HepG2 (cell line): ENCODE results near the gene MAPK1. TPM values are rescaled to one million over a fixed set of nuclear protein-coding genes. Genes with fewer than 3 reads are reported as not detected.
A peak's percentile ranks its signal among the peaks of the same experiment; 100 is the strongest.

Source experiments
- AKAP8 ChIP-seq: sonication (generic); formaldehyde crosslinking; IDR thresholded peaks from 2 replicates; pipeline ENCODE4 v1.5.1; 2020; ENCODE audit warnings: mild to moderate bottlenecking, missing genetic modification reagents
- CHD4 ChIP-seq: fragments of 200-600 bp; sonication (generic); IDR thresholded peaks from 2 replicates; pipeline ENCODE4 v1.7.0; 2017; ENCODE audit warnings: mild to moderate bottlenecking, low read length, borderline replicate concordance
- GATAD2A ChIP-seq: IDR thresholded peaks from 2 replicates; pipeline ENCODE4 v1.6.1; 2016
- GTF3A ChIP-seq: sonication (generic); formaldehyde crosslinking; conservative IDR thresholded peaks from 2 replicates; pipeline ENCODE4 v1.4.0; 2020; ENCODE audit warnings: mild to moderate bottlenecking, missing genetic modification reagents
- HNF4A ChIP-seq: sonication (generic); formaldehyde crosslinking; IDR thresholded peaks from 2 replicates; pipeline ENCODE4 v1.4.0; 2020; ENCODE audit warnings: missing genetic modification reagents
- HNF4G ChIP-seq, 2 experiments: sonication (generic) in 1 of 2; formaldehyde crosslinking in 1 of 2; IDR thresholded peaks; 2 replicates each; pipeline versions ENCODE4 v1.4.0 to v1.6.1; 2011 to 2020; ENCODE audit warnings: borderline replicate concordance in 2 of 2, low read depth in 2 of 2, mild to moderate bottlenecking in 2 of 2, low read length in 1 of 2, missing genetic modification reagents in 1 of 2, moderate library complexity in 1 of 2
- KMT2A ChIP-seq: sonication (generic); formaldehyde crosslinking; IDR thresholded peaks from 2 replicates; pipeline ENCODE4 v1.4.0; 2020; ENCODE audit warnings: missing genetic modification reagents
- NR2F2 ChIP-seq: IDR thresholded peaks from 2 replicates; pipeline ENCODE4 v1.6.1; 2012; ENCODE audit warnings: low read depth, inconsistent platforms, borderline replicate concordance
- SMYD3 ChIP-seq: sonication (generic); formaldehyde crosslinking; IDR thresholded peaks from 2 replicates; pipeline ENCODE4 v1.8.1; 2023; ENCODE audit warnings: mild to moderate bottlenecking, missing genetic modification reagents
- SOX6 ChIP-seq, 2 experiments: fragments of 450-650 bp in 1 of 2; sonication (generic) in 1 of 2; formaldehyde crosslinking in 1 of 2; IDR thresholded peaks; 2 replicates each; pipeline versions ENCODE4 v1.4.0 to v1.6.1; 2017 to 2020; ENCODE audit warnings: antibody characterized with exemption in 1 of 2, mild to moderate bottlenecking in 1 of 2, missing genetic modification reagents in 1 of 2
- SP1 ChIP-seq, 2 experiments: fragments of 450-650 bp in 1 of 2; sonication (generic) in 1 of 2; formaldehyde crosslinking in 1 of 2; IDR thresholded peaks; 2 replicates each; pipeline versions ENCODE4 v1.4.0 to v1.6.1; 2016 to 2020; ENCODE audit warnings: missing genetic modification reagents in 1 of 2
- ZBTB7B ChIP-seq: sonication (generic); formaldehyde crosslinking; IDR thresholded peaks from 2 replicates; pipeline ENCODE4 v1.4.0; 2020; ENCODE audit warnings: missing genetic modification reagents
- ZNF772 ChIP-seq: sonication (generic); formaldehyde crosslinking; IDR thresholded peaks from 2 replicates; pipeline ENCODE4 v1.5.0; 2020; ENCODE audit warnings: mild to moderate bottlenecking, missing genetic modification reagents
- ZNF773 ChIP-seq: sonication (generic); formaldehyde crosslinking; IDR thresholded peaks from 2 replicates; pipeline ENCODE4 v1.4.0; 2020; ENCODE audit warnings: missing genetic modification reagents, borderline replicate concordance
- ZNF781 ChIP-seq: sonication (generic); formaldehyde crosslinking; IDR thresholded peaks from 2 replicates; pipeline ENCODE4 v1.5.1; 2020; ENCODE audit warnings: borderline replicate concordance, mild to moderate bottlenecking, missing genetic modification reagents; ENCODE audit errors: not compliant biosample characterization
- ZNF879 ChIP-seq: sonication (generic); formaldehyde crosslinking; IDR thresholded peaks from 2 replicates; pipeline ENCODE4 v1.8.1; 2023; ENCODE audit warnings: missing genetic modification reagents
- polyA plus RNA-seq, 8 experiments: library from polyadenylated mRNA; depleted of rRNA in 3 of 8; stranded (reverse) in 7 of 8; unstranded in 1 of 8; fragments of >200 nt; fragmentation: Illumina TruSeq in 4 of 8; extraction: Trizol in 4 of 8; gene quantifications; 2 replicates each; pipeline versions ENCODE4 v1.2.1 to v1.2.3, GENCODE V29; 2011 to 2016; ENCODE audit warnings: low read depth in 4 of 8, missing spikeins in 1 of 8, mixed read lengths in 1 of 8; ENCODE audit not compliant: insufficient read depth in 1 of 8
- total RNA-seq, 5 experiments: library from RNA; depleted of rRNA; stranded (reverse); fragments of >200 nt; fragmentation: Illumina TruSeq; extraction: Trizol; gene quantifications; 2 replicates each; pipeline ENCODE4 v1.2.3, GENCODE V29; 2016; ENCODE audit warnings: low read depth in 1 of 5
- TF ChIP-seq, protein P1 (sequence below): sonication (generic); formaldehyde crosslinking; IDR thresholded peaks from 2 replicates; pipeline ENCODE4 v1.8.0; 2022; ENCODE audit warnings: missing genetic modification reagents, low read depth, mild to moderate bottlenecking, borderline replicate concordance
- TF ChIP-seq, protein P2 (sequence below): sonication (generic); formaldehyde crosslinking; IDR thresholded peaks from 2 replicates; pipeline ENCODE4 v1.4.0; 2020; ENCODE audit warnings: missing genetic modification reagents, borderline replicate concordance
- TF ChIP-seq, protein P3 (sequence below): sonication (generic); formaldehyde crosslinking; IDR thresholded peaks from 2 replicates; pipeline ENCODE4 v1.4.0; 2020; ENCODE audit warnings: missing genetic modification reagents
- TF ChIP-seq, protein P4 (sequence below), 2 experiments: sonication (generic) in 1 of 2; formaldehyde crosslinking in 1 of 2; IDR thresholded peaks; 2 replicates each; pipeline versions ENCODE4 v1.5.1 to v1.6.1; 2011 to 2020; ENCODE audit warnings: borderline replicate concordance in 1 of 2, low read depth in 1 of 2, low read length in 1 of 2, mild to moderate bottlenecking in 1 of 2, missing genetic modification reagents in 1 of 2, moderate library complexity in 1 of 2
- TF ChIP-seq, protein P5 (sequence below): IDR thresholded peaks from 2 replicates; pipeline ENCODE4 v1.6.1; 2016; ENCODE audit warnings: low read depth

MAPK1 gene
- total and polyA plus RNA-seq, 2 of the 13 experiments (the other 11 are each of a cell fraction or from before 2014, with no cell fraction given), result 107 to 114 TPM

DNA sequence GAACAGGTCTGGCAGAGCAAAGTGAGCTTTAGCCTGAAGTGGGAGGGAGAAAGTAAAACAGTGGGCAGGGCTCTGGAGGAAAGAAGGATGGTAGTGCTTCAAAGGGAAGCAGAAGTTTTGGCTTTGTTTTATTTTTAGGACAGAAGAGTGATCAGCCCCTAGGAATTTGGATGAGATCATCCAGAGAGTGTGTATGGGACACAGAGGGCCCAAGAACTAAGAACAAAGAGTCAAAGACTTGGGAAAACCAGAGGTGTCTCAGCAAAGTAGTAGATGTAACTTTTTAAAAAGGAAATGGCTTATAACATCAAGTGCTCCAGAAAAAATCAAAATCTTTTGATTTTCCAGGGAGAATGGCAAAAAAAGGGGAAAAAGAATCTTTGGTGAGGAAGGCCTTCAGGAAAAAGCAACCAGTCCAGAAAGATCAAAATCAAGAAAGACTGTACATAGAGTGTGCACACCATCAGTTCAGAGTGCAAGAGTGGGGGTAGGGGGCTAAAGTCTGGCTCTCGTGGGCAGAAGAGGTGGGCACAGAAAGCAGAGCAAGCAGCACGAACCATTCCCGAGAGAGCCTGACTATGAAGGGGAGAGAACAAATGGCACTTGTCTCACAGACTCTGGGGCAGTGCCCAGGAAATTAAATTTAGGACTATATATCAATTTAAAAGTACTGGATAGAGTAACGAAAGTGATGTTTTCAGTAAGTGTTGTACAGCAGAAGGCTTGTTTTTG is 30.0 kb downstream of the MAPK1 start (continued):
- TF ChIP-seq, protein P1, sequence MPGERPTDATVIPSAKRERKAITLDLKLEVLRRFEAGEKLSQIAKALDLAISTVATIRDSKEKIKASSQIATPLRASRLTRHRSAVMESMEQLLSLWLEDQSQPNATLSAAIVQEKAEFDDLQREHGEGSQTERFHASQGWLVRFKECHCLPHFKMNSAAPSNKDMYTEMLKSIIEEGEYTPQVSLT, result no peak
- TF ChIP-seq, protein P2, sequence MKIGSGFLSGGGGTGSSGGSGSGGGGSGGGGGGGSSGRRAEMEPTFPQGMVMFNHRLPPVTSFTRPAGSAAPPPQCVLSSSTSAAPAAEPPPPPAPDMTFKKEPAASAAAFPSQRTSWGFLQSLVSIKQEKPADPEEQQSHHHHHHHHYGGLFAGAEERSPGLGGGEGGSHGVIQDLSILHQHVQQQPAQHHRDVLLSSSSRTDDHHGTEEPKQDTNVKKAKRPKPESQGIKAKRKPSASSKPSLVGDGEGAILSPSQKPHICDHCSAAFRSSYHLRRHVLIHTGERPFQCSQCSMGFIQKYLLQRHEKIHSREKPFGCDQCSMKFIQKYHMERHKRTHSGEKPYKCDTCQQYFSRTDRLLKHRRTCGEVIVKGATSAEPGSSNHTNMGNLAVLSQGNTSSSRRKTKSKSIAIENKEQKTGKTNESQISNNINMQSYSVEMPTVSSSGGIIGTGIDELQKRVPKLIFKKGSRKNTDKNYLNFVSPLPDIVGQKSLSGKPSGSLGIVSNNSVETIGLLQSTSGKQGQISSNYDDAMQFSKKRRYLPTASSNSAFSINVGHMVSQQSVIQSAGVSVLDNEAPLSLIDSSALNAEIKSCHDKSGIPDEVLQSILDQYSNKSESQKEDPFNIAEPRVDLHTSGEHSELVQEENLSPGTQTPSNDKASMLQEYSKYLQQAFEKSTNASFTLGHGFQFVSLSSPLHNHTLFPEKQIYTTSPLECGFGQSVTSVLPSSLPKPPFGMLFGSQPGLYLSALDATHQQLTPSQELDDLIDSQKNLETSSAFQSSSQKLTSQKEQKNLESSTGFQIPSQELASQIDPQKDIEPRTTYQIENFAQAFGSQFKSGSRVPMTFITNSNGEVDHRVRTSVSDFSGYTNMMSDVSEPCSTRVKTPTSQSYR (CRISPR knock-in tag), result peak; percentile 89
- no peak for TF ChIP-seq SP1 (IDR thresholded peaks at IDR 0.05)
- no peak for TF ChIP-seq SP1 (CRISPR knock-in tag; IDR thresholded peaks at IDR 0.05)
- TF ChIP-seq GTF3A (CRISPR knock-in tag), result no peak
- TF ChIP-seq SMYD3, result no peak
- TF ChIP-seq, protein P3, sequence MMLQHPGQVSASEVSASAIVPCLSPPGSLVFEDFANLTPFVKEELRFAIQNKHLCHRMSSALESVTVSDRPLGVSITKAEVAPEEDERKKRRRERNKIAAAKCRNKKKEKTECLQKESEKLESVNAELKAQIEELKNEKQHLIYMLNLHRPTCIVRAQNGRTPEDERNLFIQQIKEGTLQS, result peak; percentile 56
- TF ChIP-seq, protein P4, sequence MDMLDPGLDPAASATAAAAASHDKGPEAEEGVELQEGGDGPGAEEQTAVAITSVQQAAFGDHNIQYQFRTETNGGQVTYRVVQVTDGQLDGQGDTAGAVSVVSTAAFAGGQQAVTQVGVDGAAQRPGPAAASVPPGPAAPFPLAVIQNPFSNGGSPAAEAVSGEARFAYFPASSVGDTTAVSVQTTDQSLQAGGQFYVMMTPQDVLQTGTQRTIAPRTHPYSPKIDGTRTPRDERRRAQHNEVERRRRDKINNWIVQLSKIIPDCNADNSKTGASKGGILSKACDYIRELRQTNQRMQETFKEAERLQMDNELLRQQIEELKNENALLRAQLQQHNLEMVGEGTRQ (IDR thresholded peaks at IDR 0.05; ENCODE audit: low read depth, low read length), result no peak
- TF ChIP-seq, protein P4 (CRISPR knock-in tag; IDR thresholded peaks at IDR 0.05; ENCODE audit: borderline replicate concordance), result no peak
- no peak for TF ChIP-seq NR2F2
- TF ChIP-seq, protein P5, sequence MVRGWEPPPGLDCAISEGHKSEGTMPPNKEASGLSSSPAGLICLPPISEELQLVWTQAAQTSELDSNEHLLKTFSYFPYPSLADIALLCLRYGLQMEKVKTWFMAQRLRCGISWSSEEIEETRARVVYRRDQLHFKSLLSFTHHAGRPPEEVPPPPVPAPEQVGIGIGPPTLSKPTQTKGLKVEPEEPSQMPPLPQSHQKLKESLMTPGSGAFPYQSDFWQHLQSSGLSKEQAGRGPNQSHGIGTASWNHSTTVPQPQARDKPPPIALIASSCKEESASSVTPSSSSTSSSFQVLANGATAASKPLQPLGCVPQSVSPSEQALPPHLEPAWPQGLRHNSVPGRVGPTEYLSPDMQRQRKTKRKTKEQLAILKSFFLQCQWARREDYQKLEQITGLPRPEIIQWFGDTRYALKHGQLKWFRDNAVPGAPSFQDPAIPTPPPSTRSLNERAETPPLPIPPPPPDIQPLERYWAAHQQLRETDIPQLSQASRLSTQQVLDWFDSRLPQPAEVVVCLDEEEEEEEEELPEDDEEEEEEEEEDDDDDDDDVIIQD, result 0 out of 2 replicates have a peak, but pooled peaks have one; percentile 10
- TF ChIP-seq AKAP8, result no peak
- peak; percentile 32; the same call in 1 of the 2 replicates for TF ChIP-seq CHD4
- no peak for TF ChIP-seq ZNF879 (CRISPR knock-in tag)
- peak; percentile 75 for TF ChIP-seq HNF4G (IDR thresholded peaks at IDR 0.05; ENCODE audit: borderline replicate concordance, low read depth, low read length)
- no peak for TF ChIP-seq HNF4G (CRISPR knock-in tag; IDR thresholded peaks at IDR 0.05; ENCODE audit: borderline replicate concordance, low read depth)
- TF ChIP-seq HNF4A (CRISPR knock-in tag), result peak; percentile 82
- TF ChIP-seq SOX6 (IDR thresholded peaks at IDR 0.05), result no peak
- peak; percentile 36 for TF ChIP-seq SOX6 (CRISPR knock-in tag; IDR thresholded peaks at IDR 0.05)
- TF ChIP-seq GATAD2A, result 0 out of 2 replicates have a peak, but pooled peaks have one; percentile 25
- TF ChIP-seq ZNF781 (CRISPR knock-in tag), result no peak
- TF ChIP-seq KMT2A, result 0 out of 2 replicates have a peak, but pooled peaks have one; percentile 28
- no peak for TF ChIP-seq ZNF772
- peak; percentile 67 for TF ChIP-seq ZBTB7B (CRISPR knock-in tag)
- no peak for TF ChIP-seq ZNF773 (CRISPR knock-in tag)
